Neuron (in vitro differentiated cells): ENCODE measurements around the gene GPR84.
"Not testable (repeated sequence)": the region's sequence is repeated elsewhere in the genome, so short reads cannot be mapped to it uniquely, and the experiment has no call there.

Experiments used
- H2AFZ ChIP-seq: one replicate; pipeline ENCODE4 v1.6.1; 2013; ENCODE audit warnings: low read depth, mild to moderate bottlenecking, inconsistent platforms, low read length, moderate library complexity
- H3K27me3 ChIP-seq: one replicate; pipeline ENCODE4 v1.6.1; 2013; ENCODE audit warnings: low read length; ENCODE audit not compliant: insufficient read depth
- H3K36me3 ChIP-seq: one replicate; pipeline ENCODE4 v1.6.1; 2013; ENCODE audit warnings: low read length; ENCODE audit not compliant: insufficient read depth
- H3K4me1 ChIP-seq: one replicate; pipeline ENCODE4 v1.6.1; 2013; ENCODE audit warnings: low read length; ENCODE audit not compliant: insufficient read depth
- H3K4me3 ChIP-seq: 2 replicates; pipeline ENCODE4 v1.5.1; 2013; ENCODE audit warnings: mild to moderate bottlenecking, low read length, moderate library complexity
- H3K9me3 ChIP-seq: one replicate; pipeline ENCODE4 v1.6.1; 2013; ENCODE audit warnings: low read length

GPR84 gene

GRCh38 chr12:54363618-54364017 lies 668 bp downstream of the GPR84 start:
- H3K9me3 ChIP-seq: no peaks in the 10 kb centered on the region
- no peak overlapping the region for H3K4me3 ChIP-seq
- H3K27me3 ChIP-seq: no peaks in the 10 kb centered on the region
- no peak overlapping the region for H2AFZ ChIP-seq
- no peaks in the 10 kb centered on the region for H3K36me3 ChIP-seq
- H3K4me1 ChIP-seq: peaks cover 19% of the 10 kb centered on the region

GRCh38 chr12:54363047-54363446 lies 1.2 kb downstream of the GPR84 start:
- H2AFZ ChIP-seq: no peak overlapping the region
- no peaks in the 10 kb centered on the region for H3K9me3 ChIP-seq
- no peaks in the 10 kb centered on the region for H3K36me3 ChIP-seq
- no peak overlapping the region for H3K4me3 ChIP-seq
- H3K27me3 ChIP-seq: no peaks in the 10 kb centered on the region
- H3K4me1 ChIP-seq: peaks cover 24% of the 10 kb centered on the region

GRCh38 chr12:54360717-54361456 lies 3.4 kb downstream of the GPR84 start:
- Histone ChIP-seq H3K4me1 (peaks cover 46% of the 10 kb centered on the region), H3K36me3 (no peaks in the 10 kb centered on the region), H3K4me3 (no peak overlapping the region), H2AFZ (no peak overlapping the region), H3K9me3 (no peaks in the 10 kb centered on the region), H3K27me3 (no peaks in the 10 kb centered on the region)

- no peak overlapping the region for H2AFZ ChIP-seq
- H3K4me1 ChIP-seq: peaks cover 56% of the 10 kb centered on the region
- H3K9me3 ChIP-seq: no peaks in the 10 kb centered on the region
- no peaks in the 10 kb centered on the region for H3K27me3 ChIP-seq
- H3K4me3 ChIP-seq: peak overlapping the region; percentile 47
- H3K36me3 ChIP-seq: no peaks in the 10 kb centered on the region
These were observed 4.4 kb downstream of the GPR84 start for GRCh38 chr12:54359762-54360351.

GRCh38 chr12:54358945-54359761 lies 5.1 kb downstream of the GPR84 start:
- Histone ChIP-seq H3K36me3 (no peaks in the 10 kb centered on the region), H3K9me3 (no peaks in the 10 kb centered on the region), H3K27me3 (no peaks in the 10 kb centered on the region), H3K4me1 (peaks cover 60% of the 10 kb centered on the region), H3K4me3 (peak overlapping the region; percentile 64), H2AFZ (peak overlapping the region; percentile 11)

- Histone ChIP-seq H3K9me3 (no peaks in the 10 kb centered on the region), H3K4me3 (peak overlapping the region; percentile 64), H2AFZ (peak overlapping the region; percentile 11), H3K36me3 (no peaks in the 10 kb centered on the region), H3K27me3 (no peaks in the 10 kb centered on the region), H3K4me1 (peaks cover 66% of the 10 kb centered on the region)
These were observed 5.9 kb downstream of the GPR84 start for GRCh38 chr12:54358191-54358944.

GRCh38 chr12:54357506-54358190 lies 6.6 kb downstream of the GPR84 start:
- peak overlapping the region; percentile 64 for H3K4me3 ChIP-seq
- H3K9me3 ChIP-seq: no peaks in the 10 kb centered on the region
- no peaks in the 10 kb centered on the region for H3K27me3 ChIP-seq
- no peak overlapping the region for H2AFZ ChIP-seq
- no peaks in the 10 kb centered on the region for H3K36me3 ChIP-seq
- peaks cover 73% of the 10 kb centered on the region for H3K4me1 ChIP-seq

- no peaks in the 10 kb centered on the region for H3K9me3 ChIP-seq
- H3K4me3 ChIP-seq: peak overlapping the region; percentile 2
- H3K27me3 ChIP-seq: no peaks in the 10 kb centered on the region
- no peaks in the 10 kb centered on the region for H3K36me3 ChIP-seq
- no peak overlapping the region for H2AFZ ChIP-seq
- peaks cover 78% of the 10 kb centered on the region for H3K4me1 ChIP-seq
These were observed 7.3 kb downstream of the GPR84 start for GRCh38 chr12:54356951-54357356.

- Histone ChIP-seq H3K9me3 (no peaks in the 10 kb centered on the region), H3K4me3 (no peak overlapping the region), H3K27me3 (no peaks in the 10 kb centered on the region), H3K4me1 (peaks cover 85% of the 10 kb centered on the region), H2AFZ (no peak overlapping the region), H3K36me3 (no peaks in the 10 kb centered on the region)
These were observed 8.1 kb downstream of the GPR84 start for GRCh38 chr12:54356228-54356627.

- no peak overlapping the region for H3K4me3 ChIP-seq
- no peaks in the 10 kb centered on the region for H3K27me3 ChIP-seq
- H2AFZ ChIP-seq: no peak overlapping the region
- peaks cover 88% of the 10 kb centered on the region for H3K4me1 ChIP-seq
- H3K36me3 ChIP-seq: peaks cover 5% of the 10 kb centered on the region
- no peaks in the 10 kb centered on the region for H3K9me3 ChIP-seq
These were observed 9.0 kb downstream of the GPR84 start for GRCh38 chr12:54355104-54355815.

- not testable (repeated sequence) for H2AFZ ChIP-seq, H3K4me3 ChIP-seq, H3K9me3 ChIP-seq, H3K27me3 ChIP-seq
- H3K4me1 ChIP-seq: peaks cover 87% of the 10 kb centered on the region
- peaks cover 15% of the 10 kb centered on the region for H3K36me3 ChIP-seq
These were observed 10.0 kb downstream of the GPR84 start for GRCh38 chr12:54354271-54354670.
